H9 (cell line): ENCODE results near the gene TRIM65. TPM values are rescaled to one million over a fixed set of nuclear protein-coding genes. Genes with fewer than 3 reads are reported as not detected.
A peak's percentile ranks its signal among the peaks of the same experiment; 100 is the strongest.

Experiments
- DNase-seq: peaks from one replicate; pipeline ENCODE4 v3.0.0-alpha.2; 2017
- H2AFZ ChIP-seq: one replicate; pipeline ENCODE4 v1.6.1; 2013; ENCODE audit warnings: mild to moderate bottlenecking, low read length, control low read depth, moderate library complexity
- H2AK5ac ChIP-seq: 2 replicates; pipeline ENCODE4 v1.6.1; 2013; ENCODE audit warnings: low read length, control low read depth, mixed read lengths; ENCODE audit not compliant: insufficient read length
- H2BK120ac ChIP-seq: one replicate; pipeline ENCODE4 v1.6.1; 2013; ENCODE audit warnings: low read depth, mild to moderate bottlenecking, low read length, control low read depth, inconsistent platforms; ENCODE audit not compliant: poor library complexity, severe bottlenecking
- H2BK12ac ChIP-seq: 2 replicates; pipeline ENCODE4 v1.6.1; 2013; ENCODE audit warnings: low read length, control low read depth, mixed read lengths, low read depth; ENCODE audit not compliant: insufficient read length
- H2BK15ac ChIP-seq: 2 replicates; pipeline ENCODE4 v1.6.1; 2013; ENCODE audit warnings: low read depth, low read length, control low read depth
- H2BK20ac ChIP-seq: one replicate; pipeline ENCODE4 v1.6.1; 2013; ENCODE audit warnings: low read depth, mild to moderate bottlenecking, low read length, control low read depth, inconsistent platforms; ENCODE audit not compliant: poor library complexity, severe bottlenecking
- H2BK5ac ChIP-seq: 2 replicates; pipeline ENCODE4 v1.6.1; 2013; ENCODE audit warnings: low read length, control low read depth, mixed read lengths; ENCODE audit not compliant: insufficient read length
- H3K14ac ChIP-seq: 2 replicates; pipeline ENCODE4 v1.6.1; 2013; ENCODE audit warnings: low read length, control low read depth; ENCODE audit not compliant: insufficient read depth
- H3K18ac ChIP-seq: 2 replicates; pipeline ENCODE4 v1.6.1; 2013; ENCODE audit warnings: low read depth, mild to moderate bottlenecking, mixed read lengths, low read length, control low read depth; ENCODE audit not compliant: insufficient read length
- H3K23ac ChIP-seq: 2 replicates; pipeline ENCODE4 v1.6.1; 2013; ENCODE audit warnings: low read length, control low read depth, mixed read lengths, low read depth; ENCODE audit not compliant: insufficient read length
- H3K23me2 ChIP-seq: 2 replicates; pipeline ENCODE4 v1.6.1; 2013; ENCODE audit warnings: low read depth, mild to moderate bottlenecking, mixed read lengths, low read length, control low read depth; ENCODE audit not compliant: insufficient read length, poor library complexity, severe bottlenecking
- H3K27ac ChIP-seq: 2 replicates; pipeline ENCODE4 v1.5.1; 2013; ENCODE audit warnings: low read length, control low read depth, mixed read lengths, low read depth; ENCODE audit not compliant: insufficient read length
- H3K27me3 ChIP-seq: 2 replicates; pipeline ENCODE4 v1.6.1; 2013; ENCODE audit warnings: low read length, control low read depth, inconsistent platforms; ENCODE audit not compliant: insufficient read depth
- H3K4ac ChIP-seq: 2 replicates; pipeline ENCODE4 v1.6.1; 2013; ENCODE audit warnings: low read depth, mild to moderate bottlenecking, control low read depth, inconsistent platforms, low read length, moderate library complexity
- H3K4me1 ChIP-seq: 2 replicates; pipeline ENCODE4 v1.6.1; 2013; ENCODE audit warnings: low read length, control low read depth, inconsistent platforms; ENCODE audit not compliant: insufficient read depth
- H3K4me2 ChIP-seq: 2 replicates; pipeline ENCODE4 v1.6.1; 2013; ENCODE audit warnings: low read length, control low read depth, mixed read lengths; ENCODE audit not compliant: insufficient read length, insufficient read depth
- H3K56ac ChIP-seq: 2 replicates; pipeline ENCODE4 v1.6.1; 2013; ENCODE audit warnings: low read depth, mild to moderate bottlenecking, mixed read lengths, low read length, control low read depth; ENCODE audit not compliant: insufficient read length
- H3K79me1 ChIP-seq: 2 replicates; pipeline ENCODE4 v1.6.1; 2013; ENCODE audit warnings: low read depth, mild to moderate bottlenecking, moderate library complexity, low read length, control low read depth, inconsistent platforms; ENCODE audit not compliant: insufficient read depth, poor library complexity, severe bottlenecking
- H3K79me2 ChIP-seq: 2 replicates; pipeline ENCODE4 v1.6.1; 2013; ENCODE audit warnings: low read length, control low read depth, inconsistent platforms; ENCODE audit not compliant: insufficient read depth
- H3K9ac ChIP-seq: 2 replicates; pipeline ENCODE4 v1.6.1; 2013; ENCODE audit warnings: low read length, control low read depth, mixed read lengths; ENCODE audit not compliant: insufficient read length; ENCODE audit errors: extremely low read depth
- H3K9me3 ChIP-seq: one replicate; pipeline ENCODE4 v1.6.1; 2013; ENCODE audit warnings: low read depth, low read length, inconsistent platforms; ENCODE audit not compliant: control insufficient read depth
- H3T11ph ChIP-seq: one replicate; pipeline ENCODE4 v1.6.1; 2013; ENCODE audit warnings: mild to moderate bottlenecking, low read length, control low read depth, inconsistent platforms
- H4K20me1 ChIP-seq: one replicate; pipeline ENCODE4 v1.6.1; 2013; ENCODE audit not compliant: control insufficient read depth, insufficient read length, insufficient read depth
- H4K5ac ChIP-seq: 2 replicates; pipeline ENCODE4 v1.6.1; 2013; ENCODE audit warnings: low read depth, mild to moderate bottlenecking, mixed read lengths, low read length, control low read depth; ENCODE audit not compliant: insufficient read length
- H4K8ac ChIP-seq: replicated peaks from 2 replicates; pipeline ENCODE4 v1.6.1; 2013; ENCODE audit warnings: low read length, control low read depth, mixed read lengths, low read depth; ENCODE audit not compliant: insufficient read length
- H4K91ac ChIP-seq: 2 replicates; pipeline ENCODE4 v1.6.1; 2013; ENCODE audit warnings: low read depth, mild to moderate bottlenecking, moderate library complexity, mixed read lengths, low read length, control low read depth; ENCODE audit not compliant: insufficient read length
- H3K27ac Mint-ChIP-seq, 3 experiments: 2 replicates in 2 of 3; 3 replicates in 1 of 3; pipeline ENCODE4 v1.8.0; 2020 to 2021; ENCODE audit warnings: mixed read lengths in 3 of 3, mild to moderate bottlenecking in 1 of 3, moderate library complexity in 1 of 3
- H3K27me3 Mint-ChIP-seq: 2 replicates; pipeline ENCODE4 v1.8.0; 2021; ENCODE audit warnings: low read depth, mild to moderate bottlenecking, moderate library complexity, mixed read lengths
- H3K36me3 Mint-ChIP-seq, 3 experiments: 2 replicates in 2 of 3; 3 replicates in 1 of 3; pipeline ENCODE4 v1.8.0; 2020 to 2021; ENCODE audit warnings: low read depth in 3 of 3, mixed read lengths in 3 of 3; ENCODE audit not compliant: insufficient read depth in 1 of 3
- H3K4me1 Mint-ChIP-seq, 2 experiments: 2 replicates each; pipeline ENCODE4 v1.8.0; 2020; ENCODE audit warnings: mixed read lengths in 2 of 2
- H3K4me3 Mint-ChIP-seq, 2 experiments: 2 replicates in 1 of 2; 3 replicates in 1 of 2; pipeline ENCODE4 v1.8.0; 2020 to 2021; ENCODE audit warnings: mild to moderate bottlenecking in 2 of 2, mixed read lengths in 2 of 2, moderate library complexity in 1 of 2
- H3K9me3 Mint-ChIP-seq, 2 experiments: 2 replicates in 1 of 2; 3 replicates in 1 of 2; pipeline ENCODE4 v1.8.0; 2020; ENCODE audit warnings: mild to moderate bottlenecking in 2 of 2, mixed read lengths in 2 of 2, moderate library complexity in 1 of 2
- WGBS: extraction: QIAGEN DNeasy Blood & Tissue Kit; methylation state at CpG from one replicate; pipeline ENCODE4 v1.1.7; 2013; ENCODE audit warnings: missing lambda C conversion rate, low lambda C conversion rate, mixed read lengths; ENCODE audit not compliant: insufficient read length; ENCODE audit errors: extremely low coverage; 5-methylcytosine and 5-hydroxymethylcytosine counted together
- total RNA-seq: library from RNA; stranded (reverse); gene quantifications from 2 replicates; pipeline ENCODE4 v1.2.1, GENCODE V29; 2021
- TF ChIP-seq, protein P1 (sequence below): fragments of 200-600 bp; sonication (generic); conservative IDR thresholded peaks from 3 replicates; pipeline ENCODE4 v1.8.0; 2021; ENCODE audit warnings: antibody characterized with exemption, mild to moderate bottlenecking

The TRIM65 gene
- total RNA-seq, 1 experiment from 2014 or later: 34.1 TPM

DNA sequence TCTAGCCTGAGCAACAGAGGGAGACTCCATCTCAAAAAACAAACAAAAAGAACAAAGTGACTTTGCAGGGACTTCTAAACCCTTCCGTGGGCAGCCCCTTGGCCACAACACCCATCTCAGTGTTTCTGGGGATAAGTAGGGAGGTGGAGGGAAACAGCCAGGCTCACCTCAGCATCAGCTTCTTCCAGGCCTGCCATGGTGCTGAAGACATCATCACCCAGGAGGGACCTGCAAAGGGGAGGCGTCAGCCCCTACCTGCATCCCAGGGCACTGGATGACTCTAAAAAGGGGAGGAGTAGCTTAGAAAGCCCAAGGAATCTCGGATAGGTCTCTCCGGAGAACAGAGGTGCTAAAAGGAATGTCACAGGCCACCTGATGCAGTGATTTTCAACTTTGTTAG lies 34.3 kb upstream of the TRIM65 start:
- H3K56ac ChIP-seq: no peak overlapping the region
- H2BK5ac ChIP-seq: no peak overlapping the region
- H3K4me1 ChIP-seq: no peaks in the 10 kb centered on the region
- H3K4ac ChIP-seq: no peak overlapping the region
- no peaks in the 10 kb centered on the region for H4K20me1 ChIP-seq
- H4K5ac ChIP-seq: no peak overlapping the region
- H4K91ac ChIP-seq: no peak overlapping the region
- H2AFZ ChIP-seq: no peak overlapping the region
- no peaks in the 10 kb centered on the region for H3K4me1 Mint-ChIP-seq
- H2BK12ac ChIP-seq: no peak overlapping the region
- H3K4me2 ChIP-seq: no peak overlapping the region
- H2BK120ac ChIP-seq: no peak overlapping the region
- TF ChIP-seq, protein P1, sequence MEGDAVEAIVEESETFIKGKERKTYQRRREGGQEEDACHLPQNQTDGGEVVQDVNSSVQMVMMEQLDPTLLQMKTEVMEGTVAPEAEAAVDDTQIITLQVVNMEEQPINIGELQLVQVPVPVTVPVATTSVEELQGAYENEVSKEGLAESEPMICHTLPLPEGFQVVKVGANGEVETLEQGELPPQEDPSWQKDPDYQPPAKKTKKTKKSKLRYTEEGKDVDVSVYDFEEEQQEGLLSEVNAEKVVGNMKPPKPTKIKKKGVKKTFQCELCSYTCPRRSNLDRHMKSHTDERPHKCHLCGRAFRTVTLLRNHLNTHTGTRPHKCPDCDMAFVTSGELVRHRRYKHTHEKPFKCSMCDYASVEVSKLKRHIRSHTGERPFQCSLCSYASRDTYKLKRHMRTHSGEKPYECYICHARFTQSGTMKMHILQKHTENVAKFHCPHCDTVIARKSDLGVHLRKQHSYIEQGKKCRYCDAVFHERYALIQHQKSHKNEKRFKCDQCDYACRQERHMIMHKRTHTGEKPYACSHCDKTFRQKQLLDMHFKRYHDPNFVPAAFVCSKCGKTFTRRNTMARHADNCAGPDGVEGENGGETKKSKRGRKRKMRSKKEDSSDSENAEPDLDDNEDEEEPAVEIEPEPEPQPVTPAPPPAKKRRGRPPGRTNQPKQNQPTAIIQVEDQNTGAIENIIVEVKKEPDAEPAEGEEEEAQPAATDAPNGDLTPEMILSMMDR: no peak
- H3K79me2 ChIP-seq: no peaks in the 10 kb centered on the region
- H2BK15ac ChIP-seq: no peak overlapping the region
- no peak overlapping the region for H3K9ac ChIP-seq
- no CpG with 5 or more reads among the region's 4 CpGs for WGBS
- H3K79me1 ChIP-seq: no peaks in the 10 kb centered on the region
- H3K23ac ChIP-seq: no peak overlapping the region
- no peaks in the 10 kb centered on the region for H3K9me3 Mint-ChIP-seq
- peak overlapping the region in 1 of 3 experiments; percentile 82; a peak in 2 of 7 replicates for H3K27ac Mint-ChIP-seq
- H3T11ph ChIP-seq: no peak overlapping the region
- H3K18ac ChIP-seq: no peak overlapping the region
- no peaks in the 10 kb centered on the region for H3K27me3 ChIP-seq
- H2BK20ac ChIP-seq: no peak overlapping the region
- DNase-seq: no peak
- peaks cover 3 to 22% (median 9%) of the 10 kb centered on the region in 3 experiments; a peak in 5 of 7 replicates for H3K36me3 Mint-ChIP-seq
- no peaks in the 10 kb centered on the region for H3K27me3 Mint-ChIP-seq
- no peaks in the 10 kb centered on the region for H3K9me3 ChIP-seq
- no peaks in the 10 kb centered on the region for H3K23me2 ChIP-seq
- no peak overlapping the region for H3K4me3 Mint-ChIP-seq
- H3K27ac ChIP-seq: no peak overlapping the region
- H2AK5ac ChIP-seq: no peak overlapping the region
- H4K8ac ChIP-seq: no peak overlapping the region
- no peak overlapping the region for H3K14ac ChIP-seq
